GM23338 (cell line): Measurements from ENCODE around the gene HTR6. TPM values are rescaled to one million over a fixed set of nuclear protein-coding genes. Genes with fewer than 3 reads are reported as not detected.

Source experiments
- ATAC-seq: fragments of 200-7000 bp; cut with Tn5 transposase; 3 replicates; pipeline ENCODE4 v1.9.1; 2020
- DNase-seq: peaks from one replicate; pipeline ENCODE4 v3.0.0-alpha.2; 2015; ENCODE audit warnings: low spot score
- H2AFZ ChIP-seq: fragments of 200-600 bp; sonication (generic); 2 replicates; pipeline ENCODE4 v1.8.0; 2016; ENCODE audit warnings: antibody characterized with exemption, mild to moderate bottlenecking, moderate library complexity
- H3F3A ChIP-seq: fragments of 200-600 bp; sonication (generic); replicated peaks from 2 replicates; pipeline ENCODE4 v1.8.0; 2017; ENCODE audit warnings: antibody characterized with exemption, mixed run types, low read depth
- H3K27ac ChIP-seq: fragments of 200-600 bp; sonication (generic); 2 replicates; pipeline ENCODE4 v1.6.1; 2016; ENCODE audit warnings: low read depth
- H3K27me3 ChIP-seq: fragments of 200-600 bp; sonication (generic); 2 replicates; pipeline ENCODE4 v1.8.0; 2016; ENCODE audit warnings: mild to moderate bottlenecking, mixed run types, moderate library complexity; ENCODE audit not compliant: insufficient read depth
- H3K36me3 ChIP-seq: fragments of 200-600 bp; sonication (generic); 2 replicates; pipeline ENCODE4 v1.8.0; 2016; ENCODE audit warnings: mild to moderate bottlenecking; ENCODE audit not compliant: insufficient read depth
- H3K4me1 ChIP-seq: fragments of 200-600 bp; sonication (generic); 2 replicates; pipeline ENCODE4 v1.8.0; 2016; ENCODE audit warnings: mild to moderate bottlenecking, moderate library complexity; ENCODE audit not compliant: insufficient read depth
- H3K4me2 ChIP-seq: fragments of 200-600 bp; sonication (generic); 2 replicates; pipeline ENCODE4 v1.7.1; 2017; ENCODE audit warnings: mixed run types
- H3K4me3 ChIP-seq: fragments of 200-600 bp; sonication (generic); 2 replicates; pipeline ENCODE4 v1.6.1; 2016; ENCODE audit warnings: mixed run types
- H3K79me2 ChIP-seq: fragments of 200-600 bp; sonication (generic); replicated peaks from 2 replicates; pipeline ENCODE4 v1.8.0; 2017; ENCODE audit warnings: mild to moderate bottlenecking; ENCODE audit not compliant: insufficient read depth
- H3K9me2 ChIP-seq: fragments of 200-600 bp; sonication (generic); 2 replicates; pipeline ENCODE4 v1.8.0; 2017; ENCODE audit not compliant: insufficient read depth
- H4K20me1 ChIP-seq: fragments of 200-600 bp; sonication (generic); replicated peaks from 2 replicates; pipeline ENCODE4 v1.8.0; 2017; ENCODE audit warnings: mild to moderate bottlenecking; ENCODE audit not compliant: insufficient read depth
- H3K27ac Mint-ChIP-seq: 2 replicates; pipeline ENCODE4 v1.8.0; 2020; ENCODE audit warnings: inconsistent platforms, mild to moderate bottlenecking, moderate library complexity, mixed read lengths
- H3K27me3 Mint-ChIP-seq: 3 replicates; pipeline ENCODE4 v1.8.0; 2022; ENCODE audit warnings: low read depth, mild to moderate bottlenecking, moderate library complexity, mixed read lengths, inconsistent platforms; ENCODE audit not compliant: insufficient read depth, poor library complexity
- H3K36me3 Mint-ChIP-seq: 3 replicates; pipeline ENCODE4 v1.8.0; 2021; ENCODE audit warnings: low read depth, mild to moderate bottlenecking, inconsistent platforms, moderate library complexity, mixed read lengths
- H3K4me1 Mint-ChIP-seq: 3 replicates; pipeline ENCODE4 v1.8.0; 2020; ENCODE audit warnings: mild to moderate bottlenecking, inconsistent platforms, mixed read lengths
- H3K4me3 Mint-ChIP-seq: 3 replicates; pipeline ENCODE4 v1.8.0; 2021; ENCODE audit warnings: moderate library complexity, mild to moderate bottlenecking, inconsistent platforms, mixed read lengths
- H3K9me3 Mint-ChIP-seq: 3 replicates; pipeline ENCODE4 v1.8.0; 2020; ENCODE audit warnings: moderate library complexity, mild to moderate bottlenecking, inconsistent platforms, mixed read lengths
- CREB1 ChIP-seq: fragments of 250-450 bp; sonication (Bioruptor Pico); IDR thresholded peaks from 2 replicates; pipeline ENCODE4 v1.5.0; 2020; ENCODE audit warnings: low read depth, mild to moderate bottlenecking, moderate library complexity
- CTCF ChIP-seq, 2 experiments: fragments of 200-600 bp in 1 of 2; sonication (generic) in 1 of 2; conservative IDR thresholded peaks; 2 replicates each; pipeline versions ENCODE4 v1.5.1 to v1.6.1; 2016 to 2017; ENCODE audit warnings: antibody characterized with exemption in 2 of 2, low read depth in 2 of 2, mild to moderate bottlenecking in 2 of 2, moderate library complexity in 1 of 2
- EZH2 ChIP-seq: fragments of 200-600 bp; sonication (generic); IDR thresholded peaks from one replicate; pipeline ENCODE4 v1.8.0; 2017; ENCODE audit warnings: antibody characterized with exemption, mild to moderate bottlenecking, low read depth; ENCODE audit not compliant: unreplicated experiment
- EZH2phosphoT487 ChIP-seq: fragments of 200-600 bp; sonication (generic); IDR thresholded peaks from one replicate; pipeline ENCODE4 v1.8.1; 2018; ENCODE audit warnings: antibody characterized with exemption; ENCODE audit not compliant: unreplicated experiment
- JUNB ChIP-seq: IDR thresholded peaks from one replicate; pipeline ENCODE4 v1.6.1; 2016; ENCODE audit warnings: antibody characterized with exemption; ENCODE audit not compliant: unreplicated experiment
- NANOG ChIP-seq: IDR thresholded peaks from 2 replicates; pipeline ENCODE4 v1.6.1; 2016; ENCODE audit warnings: antibody characterized with exemption, borderline replicate concordance
- POLR2AphosphoS5 ChIP-seq: IDR thresholded peaks from 2 replicates; pipeline ENCODE4 v1.6.1; 2016; ENCODE audit warnings: antibody characterized with exemption, low read depth
- STAT1 ChIP-seq: IDR thresholded peaks from one replicate; pipeline ENCODE4 v1.6.1; 2016; ENCODE audit warnings: antibody characterized with exemption; ENCODE audit not compliant: unreplicated experiment
- ZNF114 ChIP-seq: fragments of 250-450 bp; sonication (Bioruptor Pico); IDR thresholded peaks from 2 replicates; pipeline ENCODE4 v1.5.0; 2020; ENCODE audit warnings: mild to moderate bottlenecking, moderate library complexity
- ZNF331 ChIP-seq: fragments of 250-450 bp; sonication (Bioruptor Pico); IDR thresholded peaks from 2 replicates; pipeline ENCODE4 v1.5.0; 2020; ENCODE audit warnings: low read depth, mild to moderate bottlenecking, moderate library complexity
- polyA plus RNA-seq: library from polyadenylated mRNA; unstranded; fragments of >200 nt; fragmentation: Nextera tagmentation; extraction: Ambion mirVana; gene quantifications from 2 replicates; pipeline ENCODE4 v1.2.1, GENCODE V29; 2016
- total RNA-seq: library from RNA; depleted of rRNA; stranded (reverse); fragments of >200 nt; shearing (Covaris generic); gene quantifications from 2 replicates; pipeline ENCODE4 v1.2.3, GENCODE V29; 2014
- TF ChIP-seq, protein P1 (sequence below): IDR thresholded peaks from 2 replicates; pipeline ENCODE4 v1.6.1; 2016; ENCODE audit warnings: antibody characterized with exemption
- TF ChIP-seq, protein P2 (sequence below): IDR thresholded peaks from one replicate; pipeline ENCODE4 v1.6.1; 2018; ENCODE audit warnings: antibody characterized with exemption; ENCODE audit not compliant: unreplicated experiment
- TF ChIP-seq, protein P3 (sequence below): fragments of 250-450 bp; sonication (Bioruptor Pico); IDR thresholded peaks from 2 replicates; pipeline ENCODE4 v1.5.0; 2020; ENCODE audit warnings: mild to moderate bottlenecking, moderate library complexity

The HTR6 gene
- total and polyA plus RNA-seq, 2 experiments from 2014 or later: 0.26 to 0.66 TPM

DNA sequence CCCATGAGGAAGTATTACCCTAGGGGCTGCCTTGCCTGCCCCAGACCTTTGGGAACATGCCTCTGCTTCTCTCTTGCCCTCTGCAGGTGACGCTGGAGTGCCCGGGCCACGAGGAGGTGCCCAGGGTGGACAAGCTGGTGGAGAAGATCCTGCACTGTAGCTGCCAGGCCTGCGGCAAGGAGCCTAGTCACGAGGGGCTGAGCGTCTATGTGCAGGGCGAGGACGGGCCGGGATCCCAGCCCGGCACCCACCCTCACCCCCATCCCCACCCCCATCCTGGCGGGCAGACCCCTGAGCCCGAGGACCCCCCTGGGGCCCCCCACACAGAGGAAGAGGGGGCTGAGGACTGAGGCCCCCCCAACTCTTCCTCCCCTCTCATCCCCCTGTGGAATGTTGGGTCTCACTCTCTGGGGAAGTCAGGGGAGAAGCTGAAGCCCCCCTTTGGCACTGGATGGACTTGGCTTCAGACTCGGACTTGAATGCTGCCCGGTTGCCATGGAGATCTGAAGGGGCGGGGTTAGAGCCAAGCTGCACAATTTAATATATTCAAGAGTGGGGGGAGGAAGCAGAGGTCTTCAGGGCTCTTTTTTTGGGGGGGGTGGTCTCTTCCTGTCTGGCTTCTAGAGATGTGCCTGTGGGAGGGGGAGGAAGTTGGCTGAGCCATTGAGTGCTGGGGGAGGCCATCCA lies 7.8 kb upstream of the HTR6 start:
- Mint-ChIP-seq H3K9me3 (no peaks in the 10 kb centered on the region; the same call in 2 of the 3 replicates), H3K4me3 (no peak overlapping the region), H3K27me3 (peaks cover 18% of the 10 kb centered on the region), H3K36me3 (no peaks in the 10 kb centered on the region; the same call in 2 of the 3 replicates), H3K27ac (no peak overlapping the region), H3K4me1 (peaks cover 26% of the 10 kb centered on the region)
- Histone ChIP-seq H3K27ac (no peak overlapping the region), H3K9me2 (no peaks in the 10 kb centered on the region), H3K27me3 (0 out of 2 replicates have a peak, but pooled peaks cover under 1% of the 10 kb centered on the region), H3K79me2 (no peaks in the 10 kb centered on the region), H2AFZ (no peak overlapping the region), H3K36me3 (no peaks in the 10 kb centered on the region), H3K4me1 (0 out of 2 replicates have a peak, but pooled peaks cover 6% of the 10 kb centered on the region), H3F3A (peaks cover 12% of the 10 kb centered on the region), H3K4me2 (no peak overlapping the region), H3K4me3 (no peak overlapping the region), H4K20me1 (no peaks in the 10 kb centered on the region)
- TF ChIP-seq EZH2 (no peak), STAT1 (no peak), ZNF114 (no peak), NANOG (no peak), POLR2AphosphoS5 (no peak), CREB1 (CRISPR knock-in tag) (no peak), CTCF (conservative IDR thresholded peaks at IDR 0.05; ENCODE audit: low read depth in 2 of 2) (no peak), JUNB (no peak), EZH2phosphoT487 (no peak), ZNF331 (CRISPR knock-in tag) (no peak)
- TF ChIP-seq, protein P1, sequence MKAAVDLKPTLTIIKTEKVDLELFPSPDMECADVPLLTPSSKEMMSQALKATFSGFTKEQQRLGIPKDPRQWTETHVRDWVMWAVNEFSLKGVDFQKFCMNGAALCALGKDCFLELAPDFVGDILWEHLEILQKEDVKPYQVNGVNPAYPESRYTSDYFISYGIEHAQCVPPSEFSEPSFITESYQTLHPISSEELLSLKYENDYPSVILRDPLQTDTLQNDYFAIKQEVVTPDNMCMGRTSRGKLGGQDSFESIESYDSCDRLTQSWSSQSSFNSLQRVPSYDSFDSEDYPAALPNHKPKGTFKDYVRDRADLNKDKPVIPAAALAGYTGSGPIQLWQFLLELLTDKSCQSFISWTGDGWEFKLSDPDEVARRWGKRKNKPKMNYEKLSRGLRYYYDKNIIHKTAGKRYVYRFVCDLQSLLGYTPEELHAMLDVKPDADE: no peak
- TF ChIP-seq, protein P2, sequence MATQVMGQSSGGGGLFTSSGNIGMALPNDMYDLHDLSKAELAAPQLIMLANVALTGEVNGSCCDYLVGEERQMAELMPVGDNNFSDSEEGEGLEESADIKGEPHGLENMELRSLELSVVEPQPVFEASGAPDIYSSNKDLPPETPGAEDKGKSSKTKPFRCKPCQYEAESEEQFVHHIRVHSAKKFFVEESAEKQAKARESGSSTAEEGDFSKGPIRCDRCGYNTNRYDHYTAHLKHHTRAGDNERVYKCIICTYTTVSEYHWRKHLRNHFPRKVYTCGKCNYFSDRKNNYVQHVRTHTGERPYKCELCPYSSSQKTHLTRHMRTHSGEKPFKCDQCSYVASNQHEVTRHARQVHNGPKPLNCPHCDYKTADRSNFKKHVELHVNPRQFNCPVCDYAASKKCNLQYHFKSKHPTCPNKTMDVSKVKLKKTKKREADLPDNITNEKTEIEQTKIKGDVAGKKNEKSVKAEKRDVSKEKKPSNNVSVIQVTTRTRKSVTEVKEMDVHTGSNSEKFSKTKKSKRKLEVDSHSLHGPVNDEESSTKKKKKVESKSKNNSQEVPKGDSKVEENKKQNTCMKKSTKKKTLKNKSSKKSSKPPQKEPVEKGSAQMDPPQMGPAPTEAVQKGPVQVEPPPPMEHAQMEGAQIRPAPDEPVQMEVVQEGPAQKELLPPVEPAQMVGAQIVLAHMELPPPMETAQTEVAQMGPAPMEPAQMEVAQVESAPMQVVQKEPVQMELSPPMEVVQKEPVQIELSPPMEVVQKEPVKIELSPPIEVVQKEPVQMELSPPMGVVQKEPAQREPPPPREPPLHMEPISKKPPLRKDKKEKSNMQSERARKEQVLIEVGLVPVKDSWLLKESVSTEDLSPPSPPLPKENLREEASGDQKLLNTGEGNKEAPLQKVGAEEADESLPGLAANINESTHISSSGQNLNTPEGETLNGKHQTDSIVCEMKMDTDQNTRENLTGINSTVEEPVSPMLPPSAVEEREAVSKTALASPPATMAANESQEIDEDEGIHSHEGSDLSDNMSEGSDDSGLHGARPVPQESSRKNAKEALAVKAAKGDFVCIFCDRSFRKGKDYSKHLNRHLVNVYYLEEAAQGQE: no peak
- TF ChIP-seq, protein P3, sequence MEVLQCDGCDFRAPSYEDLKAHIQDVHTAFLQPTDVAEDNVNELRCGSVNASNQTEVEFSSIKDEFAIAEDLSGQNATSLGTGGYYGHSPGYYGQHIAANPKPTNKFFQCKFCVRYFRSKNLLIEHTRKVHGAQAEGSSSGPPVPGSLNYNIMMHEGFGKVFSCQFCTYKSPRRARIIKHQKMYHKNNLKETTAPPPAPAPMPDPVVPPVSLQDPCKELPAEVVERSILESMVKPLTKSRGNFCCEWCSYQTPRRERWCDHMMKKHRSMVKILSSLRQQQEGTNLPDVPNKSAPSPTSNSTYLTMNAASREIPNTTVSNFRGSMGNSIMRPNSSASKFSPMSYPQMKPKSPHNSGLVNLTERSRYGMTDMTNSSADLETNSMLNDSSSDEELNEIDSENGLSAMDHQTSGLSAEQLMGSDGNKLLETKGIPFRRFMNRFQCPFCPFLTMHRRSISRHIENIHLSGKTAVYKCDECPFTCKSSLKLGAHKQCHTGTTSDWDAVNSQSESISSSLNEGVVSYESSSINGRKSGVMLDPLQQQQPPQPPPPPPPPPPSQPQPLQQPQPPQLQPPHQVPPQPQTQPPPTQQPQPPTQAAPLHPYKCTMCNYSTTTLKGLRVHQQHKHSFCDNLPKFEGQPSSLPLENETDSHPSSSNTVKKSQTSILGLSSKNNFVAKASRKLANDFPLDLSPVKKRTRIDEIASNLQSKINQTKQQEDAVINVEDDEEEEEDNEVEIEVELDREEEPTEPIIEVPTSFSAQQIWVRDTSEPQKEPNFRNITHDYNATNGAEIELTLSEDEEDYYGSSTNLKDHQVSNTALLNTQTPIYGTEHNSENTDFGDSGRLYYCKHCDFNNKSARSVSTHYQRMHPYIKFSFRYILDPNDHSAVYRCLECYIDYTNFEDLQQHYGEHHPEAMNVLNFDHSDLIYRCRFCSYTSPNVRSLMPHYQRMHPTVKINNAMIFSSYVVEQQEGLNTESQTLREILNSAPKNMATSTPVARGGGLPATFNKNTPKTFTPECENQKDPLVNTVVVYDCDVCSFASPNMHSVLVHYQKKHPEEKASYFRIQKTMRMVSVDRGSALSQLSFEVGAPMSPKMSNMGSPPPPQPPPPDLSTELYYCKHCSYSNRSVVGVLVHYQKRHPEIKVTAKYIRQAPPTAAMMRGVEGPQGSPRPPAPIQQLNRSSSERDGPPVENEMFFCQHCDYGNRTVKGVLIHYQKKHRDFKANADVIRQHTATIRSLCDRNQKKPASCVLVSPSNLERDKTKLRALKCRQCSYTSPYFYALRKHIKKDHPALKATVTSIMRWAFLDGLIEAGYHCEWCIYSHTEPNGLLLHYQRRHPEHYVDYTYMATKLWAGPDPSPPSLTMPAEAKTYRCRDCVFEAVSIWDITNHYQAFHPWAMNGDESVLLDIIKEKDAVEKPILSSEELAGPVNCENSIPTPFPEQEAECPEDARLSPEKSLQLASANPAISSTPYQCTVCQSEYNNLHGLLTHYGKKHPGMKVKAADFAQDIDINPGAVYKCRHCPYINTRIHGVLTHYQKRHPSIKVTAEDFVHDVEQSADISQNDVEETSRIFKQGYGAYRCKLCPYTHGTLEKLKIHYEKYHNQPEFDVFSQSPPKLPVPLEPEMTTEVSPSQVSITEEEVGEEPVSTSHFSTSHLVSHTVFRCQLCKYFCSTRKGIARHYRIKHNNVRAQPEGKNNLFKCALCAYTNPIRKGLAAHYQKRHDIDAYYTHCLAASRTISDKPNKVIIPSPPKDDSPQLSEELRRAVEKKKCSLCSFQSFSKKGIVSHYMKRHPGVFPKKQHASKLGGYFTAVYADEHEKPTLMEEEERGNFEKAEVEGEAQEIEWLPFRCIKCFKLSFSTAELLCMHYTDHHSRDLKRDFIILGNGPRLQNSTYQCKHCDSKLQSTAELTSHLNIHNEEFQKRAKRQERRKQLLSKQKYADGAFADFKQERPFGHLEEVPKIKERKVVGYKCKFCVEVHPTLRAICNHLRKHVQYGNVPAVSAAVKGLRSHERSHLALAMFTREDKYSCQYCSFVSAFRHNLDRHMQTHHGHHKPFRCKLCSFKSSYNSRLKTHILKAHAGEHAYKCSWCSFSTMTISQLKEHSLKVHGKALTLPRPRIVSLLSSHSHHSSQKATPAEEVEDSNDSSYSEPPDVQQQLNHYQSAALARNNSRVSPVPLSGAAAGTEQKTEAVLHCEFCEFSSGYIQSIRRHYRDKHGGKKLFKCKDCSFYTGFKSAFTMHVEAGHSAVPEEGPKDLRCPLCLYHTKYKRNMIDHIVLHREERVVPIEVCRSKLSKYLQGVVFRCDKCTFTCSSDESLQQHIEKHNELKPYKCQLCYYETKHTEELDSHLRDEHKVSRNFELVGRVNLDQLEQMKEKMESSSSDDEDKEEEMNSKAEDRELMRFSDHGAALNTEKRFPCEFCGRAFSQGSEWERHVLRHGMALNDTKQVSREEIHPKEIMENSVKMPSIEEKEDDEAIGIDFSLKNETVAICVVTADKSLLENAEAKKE (CRISPR knock-in tag): no peak
- no peak for ATAC-seq
- DNase-seq: peak; percentile 64
